HepG2 (cell line): ENCODE results near the gene LIG4. TPM values are rescaled to one million over a fixed set of nuclear protein-coding genes. Genes with fewer than 3 reads are reported as not detected.

Experiments used
- ATAC-seq: fragments of 200-7000 bp; cut with Tn5 transposase; 3 replicates; pipeline ENCODE4 v1.9.1; 2020; ENCODE audit warnings: mild to moderate bottlenecking, moderate library complexity
- BruUV-seq: library from RNA; stranded (reverse); fragments of 400-500 nt; replicated peaks from 2 replicates; lab custom pipeline; 2021; lab: Mats Ljungman, UMichigan
- CTCF ChIA-PET: fragments of 300-600 bp; formaldehyde crosslinking; extraction: SDS; loops from one replicate; lab custom pipeline; 2021; ENCODE audit warnings: low total read pairs, inconsistent platforms, low intra/inter-chr PET ratio; lab: Yijun Ruan, JAX
- POLR2A ChIA-PET: fragments of 350-600 bp; sonication (Branson Sonifier 250); formaldehyde crosslinking; loops from one replicate; lab custom pipeline; 2020; ENCODE audit warnings: antibody characterized with exemption, inconsistent platforms; lab: Yijun Ruan, JAX
- DNase-seq: peaks from one replicate; pipeline ENCODE4 v3.0.0-alpha.2; 2015; ENCODE audit warnings: low spot score
- FAIRE-seq: peaks from 3 replicates; lab custom pipeline; 2011; peaks lifted over from hg19 to GRCh38; lab: Jason Lieb, UNC
- H2AFZ ChIP-seq: one replicate; pipeline ENCODE4 v1.6.1; 2011; ENCODE audit warnings: low read length, inconsistent platforms
- H3K27ac ChIP-seq: fragments of 300-600 bp; 3 replicates; pipeline ENCODE4 v1.8.0; 2011; ENCODE audit warnings: mixed run types, mild to moderate bottlenecking, mixed read lengths, low read length, inconsistent platforms; ENCODE audit not compliant: insufficient read depth; ENCODE audit errors: extremely low read length
- H3K27me3 ChIP-seq, 2 experiments: fragments of 200-600 bp in 1 of 2; 2 replicates in 1 of 2; 3 replicates in 1 of 2; pipeline versions ENCODE4 v1.6.0 to v1.8.0; 2011; ENCODE audit warnings: low read length in 2 of 2, mild to moderate bottlenecking in 2 of 2, moderate library complexity in 2 of 2, inconsistent platforms in 1 of 2; ENCODE audit not compliant: insufficient read depth in 2 of 2, control insufficient read depth in 1 of 2
- H3K36me3 ChIP-seq, 2 experiments: fragments of 200-600 bp in 1 of 2; replicated peaks in 1 of 2; 2 replicates in 1 of 2; 3 replicates in 1 of 2; pipeline versions ENCODE4 v1.5.1 to v1.8.0; 2011; ENCODE audit warnings: low read length in 2 of 2, inconsistent platforms in 1 of 2; ENCODE audit not compliant: insufficient read depth in 2 of 2, control insufficient read depth in 1 of 2
- H3K4me1 ChIP-seq: 2 replicates; pipeline ENCODE4 v1.5.1; 2012; ENCODE audit warnings: low read length, inconsistent platforms; ENCODE audit not compliant: insufficient read depth
- H3K4me2 ChIP-seq: 2 replicates; pipeline ENCODE4 v1.6.0; 2011; ENCODE audit warnings: low read depth, low read length, inconsistent platforms
- H3K4me3 ChIP-seq, 3 experiments: fragments of 200-600 bp in 1 of 3; sonication (generic), shearing (Covaris generic) in 1 of 3; replicated peaks in 1 of 3; 2 replicates each; pipeline ENCODE4 v1.5.1; 2011 to 2016; ENCODE audit warnings: low read length in 3 of 3, inconsistent platforms in 2 of 3, low read depth in 2 of 3, mild to moderate bottlenecking in 2 of 3, control low read depth in 1 of 3, mixed read lengths in 1 of 3; ENCODE audit not compliant: insufficient read depth in 1 of 3
- H3K79me2 ChIP-seq: one replicate; pipeline ENCODE4 v1.6.1; 2011; ENCODE audit warnings: low read length, inconsistent platforms; ENCODE audit not compliant: insufficient read depth
- H3K9ac ChIP-seq: 2 replicates; pipeline ENCODE4 v1.6.0; 2011; ENCODE audit warnings: mild to moderate bottlenecking, low read depth, low read length, inconsistent platforms; ENCODE audit not compliant: insufficient read depth
- H3K9me3 ChIP-seq: 2 replicates; pipeline ENCODE4 v1.5.1; 2012; ENCODE audit warnings: mild to moderate bottlenecking, low read length
- H4K20me1 ChIP-seq: 2 replicates; pipeline ENCODE4 v1.6.0; 2011; ENCODE audit warnings: inconsistent platforms, mild to moderate bottlenecking, low read length, moderate library complexity; ENCODE audit not compliant: insufficient read depth
- CCDC6 ChIP-seq: sonication (generic); formaldehyde crosslinking; IDR thresholded peaks from 2 replicates; pipeline ENCODE4 v1.8.1; 2022; ENCODE audit warnings: mild to moderate bottlenecking, missing genetic modification reagents, moderate library complexity
- ELF3 ChIP-seq: IDR thresholded peaks from 2 replicates; pipeline ENCODE4 v1.6.1; 2016; ENCODE audit warnings: missing genetic modification reagents, missing compliant biosample characterization
- ELF4 ChIP-seq: sonication (generic); formaldehyde crosslinking; IDR thresholded peaks from 2 replicates; pipeline ENCODE4 v1.5.0; 2020; ENCODE audit warnings: missing genetic modification reagents, mild to moderate bottlenecking, moderate library complexity, borderline replicate concordance
- HNRNPUL1 ChIP-seq: fragments of 200-400 bp; formaldehyde crosslinking; IDR thresholded peaks from 2 replicates; pipeline ENCODE4 v1.6.1; 2017; ENCODE audit warnings: low read depth, mild to moderate bottlenecking, low read length, moderate library complexity
- IRF2 ChIP-seq: IDR thresholded peaks from 2 replicates; pipeline ENCODE4 v1.6.1; 2018; ENCODE audit warnings: missing genetic modification reagents, missing compliant biosample characterization
- KDM3A ChIP-seq: IDR thresholded peaks from 2 replicates; pipeline ENCODE4 v1.6.1; 2018; ENCODE audit warnings: low read depth, missing compliant biosample characterization
- RCOR2 ChIP-seq: IDR thresholded peaks from 2 replicates; pipeline ENCODE4 v1.6.1; 2016; ENCODE audit warnings: missing biosample characterization, missing genetic modification reagents
- TAF15 ChIP-seq: fragments of 200-400 bp; formaldehyde crosslinking; IDR thresholded peaks from one replicate; pipeline ENCODE4 v1.6.1; 2018; ENCODE audit warnings: mild to moderate bottlenecking, low read depth, low read length; ENCODE audit not compliant: poor library complexity, severe bottlenecking
- TCF7L2 ChIP-seq: IDR thresholded peaks from 2 replicates; pipeline ENCODE4 v1.6.1; 2011; ENCODE audit warnings: mild to moderate bottlenecking, low read depth, low read length, moderate library complexity
- ZBTB42 ChIP-seq: sonication (generic); formaldehyde crosslinking; IDR thresholded peaks from 2 replicates; pipeline ENCODE4 v1.5.0; 2020; ENCODE audit warnings: mild to moderate bottlenecking, missing genetic modification reagents
- ZKSCAN5 ChIP-seq: sonication (generic); formaldehyde crosslinking; IDR thresholded peaks from 2 replicates; pipeline ENCODE4 v1.5.1; 2020; ENCODE audit warnings: mild to moderate bottlenecking, missing genetic modification reagents
- ZNF138 ChIP-seq: sonication (generic); formaldehyde crosslinking; IDR thresholded peaks from 2 replicates; pipeline ENCODE4 v1.5.0; 2020; ENCODE audit warnings: mild to moderate bottlenecking, low read depth, missing genetic modification reagents
- ZNF354B ChIP-seq: sonication (generic); formaldehyde crosslinking; IDR thresholded peaks from 2 replicates; pipeline ENCODE4 v1.8.0; 2022; ENCODE audit warnings: mild to moderate bottlenecking, missing genetic modification reagents
- ZSCAN20 ChIP-seq: sonication (generic); formaldehyde crosslinking; IDR thresholded peaks from 2 replicates; pipeline ENCODE4 v1.4.0; 2020; ENCODE audit warnings: missing genetic modification reagents, mild to moderate bottlenecking, borderline replicate concordance
- ZSCAN29 ChIP-seq: sonication (generic); formaldehyde crosslinking; conservative IDR thresholded peaks from 2 replicates; pipeline ENCODE4 v1.4.0; 2020; ENCODE audit warnings: mild to moderate bottlenecking, missing genetic modification reagents
- WGBS: methylation state at CpG from one replicate; pipeline ENCODE4 v1.1.6; 2017; ENCODE audit warnings: low lambda C conversion rate; 5-methylcytosine and 5-hydroxymethylcytosine counted together
- in situ Hi-C: cut with HindIII; loops from 2 replicates; pipeline ENCODE4 v1.10.0; 2017; ENCODE audit warnings: low pct_unique_long_range_greater_than_20kb; ENCODE audit not compliant: extremely low pct_ligation_motif_present
- intact Hi-C: fragments of 100-400 bp; cut with micrococcal nuclease; formaldehyde crosslinking; loops from one replicate; pipeline ENCODE4 v1.10.0; 2022; ENCODE audit not compliant: unreplicated experiment
- polyA plus RNA-seq, 8 experiments: library from polyadenylated mRNA; depleted of rRNA in 3 of 8; stranded (reverse) in 7 of 8; unstranded in 1 of 8; fragments of >200 nt; fragmentation: Illumina TruSeq in 4 of 8; extraction: Trizol in 4 of 8; gene quantifications; 2 replicates each; pipeline versions ENCODE4 v1.2.1 to v1.2.3, GENCODE V29; 2011 to 2016; ENCODE audit warnings: low read depth in 4 of 8, missing spikeins in 1 of 8, mixed read lengths in 1 of 8; ENCODE audit not compliant: insufficient read depth in 1 of 8
- total RNA-seq, 5 experiments: library from RNA; depleted of rRNA; stranded (reverse); fragments of >200 nt; fragmentation: Illumina TruSeq; extraction: Trizol; gene quantifications; 2 replicates each; pipeline ENCODE4 v1.2.3, GENCODE V29; 2016; ENCODE audit warnings: low read depth in 1 of 5
- TF ChIP-seq, protein P1 (sequence below): sonication (generic); formaldehyde crosslinking; IDR thresholded peaks from 2 replicates; pipeline ENCODE4 v1.4.0; 2020; ENCODE audit warnings: missing genetic modification reagents, mild to moderate bottlenecking, borderline replicate concordance
- TF ChIP-seq, protein P2 (sequence below): sonication (generic); formaldehyde crosslinking; IDR thresholded peaks from 2 replicates; pipeline ENCODE4 v1.5.0; 2020; ENCODE audit warnings: missing genetic modification reagents
- TF ChIP-seq, protein P3 (sequence below): sonication (generic); formaldehyde crosslinking; IDR thresholded peaks from 2 replicates; pipeline ENCODE4 v1.4.0; 2020; ENCODE audit warnings: missing genetic modification reagents

The LIG4 gene
- total and polyA plus RNA-seq, 2 of the 13 experiments (the other 11 are each of a cell fraction or from before 2014, with no cell fraction given): 4.0 to 4.5 TPM

DNA sequence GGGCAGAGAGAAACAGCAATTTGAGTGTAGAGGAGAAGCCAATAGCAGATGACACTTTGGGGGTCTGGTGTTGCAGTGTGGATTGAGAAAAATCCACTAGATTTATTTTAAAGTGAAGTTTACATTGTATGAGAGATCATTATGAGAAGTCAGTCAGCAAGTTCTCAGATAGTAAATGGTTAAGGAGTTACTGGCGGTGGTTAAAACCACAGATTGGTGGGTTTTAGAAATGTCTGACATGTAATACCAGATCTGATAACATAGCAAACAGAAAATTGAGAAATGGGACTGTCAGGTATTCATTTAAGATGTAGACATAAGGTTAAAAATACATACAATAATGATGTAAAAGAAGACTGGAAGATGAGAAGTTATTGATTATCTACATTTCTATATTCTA lies 10.1 kb upstream of the LIG4 start:
- H3K36me3 ChIP-seq: no peaks in the 10 kb centered on the region
- POLR2A ChIA-PET: no interaction called here
- DNase-seq: no peak
- H3K79me2 ChIP-seq: peaks cover 27% of the 10 kb centered on the region
- CTCF ChIA-PET: no interaction called here
- no peak overlapping the region for H3K4me2 ChIP-seq
- 78% methylated on average over 1 of the region's 1 CpG for WGBS
- TF ChIP-seq ZSCAN20 (no peak), ZSCAN29 (CRISPR knock-in tag) (no peak), IRF2 (CRISPR knock-in tag) (no peak), ELF4 (CRISPR knock-in tag) (no peak), KDM3A (no peak), ZKSCAN5 (CRISPR knock-in tag) (no peak), TAF15 (no peak), RCOR2 (CRISPR knock-in tag) (no peak), ZNF138 (CRISPR knock-in tag) (no peak), ZBTB42 (CRISPR knock-in tag) (no peak), ELF3 (CRISPR knock-in tag) (no peak), CCDC6 (CRISPR knock-in tag) (no peak), HNRNPUL1 (no peak), TCF7L2 (no peak), ZNF354B (CRISPR knock-in tag) (no peak)
- TF ChIP-seq, protein P1, sequence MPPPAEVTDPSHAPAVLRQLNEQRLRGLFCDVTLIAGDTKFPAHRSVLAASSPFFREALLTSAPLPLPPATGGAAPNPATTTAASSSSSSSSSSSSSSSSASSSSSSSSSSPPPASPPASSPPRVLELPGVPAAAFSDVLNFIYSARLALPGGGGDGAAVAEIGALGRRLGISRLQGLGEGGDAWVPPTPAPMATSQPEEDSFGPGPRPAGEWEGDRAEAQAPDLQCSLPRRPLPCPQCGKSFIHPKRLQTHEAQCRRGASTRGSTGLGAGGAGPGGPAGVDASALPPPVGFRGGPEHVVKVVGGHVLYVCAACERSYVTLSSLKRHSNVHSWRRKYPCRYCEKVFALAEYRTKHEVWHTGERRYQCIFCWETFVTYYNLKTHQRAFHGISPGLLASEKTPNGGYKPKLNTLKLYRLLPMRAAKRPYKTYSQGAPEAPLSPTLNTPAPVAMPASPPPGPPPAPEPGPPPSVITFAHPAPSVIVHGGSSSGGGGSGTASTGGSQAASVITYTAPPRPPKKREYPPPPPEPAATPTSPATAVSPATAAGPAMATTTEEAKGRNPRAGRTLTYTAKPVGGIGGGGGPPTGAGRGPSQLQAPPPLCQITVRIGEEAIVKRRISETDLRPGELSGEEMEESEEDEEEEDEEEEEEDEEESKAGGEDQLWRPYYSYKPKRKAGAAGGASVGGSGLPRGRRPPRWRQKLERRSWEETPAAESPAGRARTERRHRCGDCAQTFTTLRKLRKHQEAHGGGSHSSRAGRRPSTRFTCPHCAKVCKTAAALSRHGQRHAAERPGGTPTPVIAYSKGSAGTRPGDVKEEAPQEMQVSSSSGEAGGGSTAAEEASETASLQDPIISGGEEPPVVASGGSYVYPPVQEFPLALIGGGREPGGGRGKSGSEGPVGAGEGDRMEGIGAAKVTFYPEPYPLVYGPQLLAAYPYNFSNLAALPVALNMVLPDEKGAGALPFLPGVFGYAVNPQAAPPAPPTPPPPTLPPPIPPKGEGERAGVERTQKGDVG (CRISPR knock-in tag): no peak
- TF ChIP-seq, protein P2, sequence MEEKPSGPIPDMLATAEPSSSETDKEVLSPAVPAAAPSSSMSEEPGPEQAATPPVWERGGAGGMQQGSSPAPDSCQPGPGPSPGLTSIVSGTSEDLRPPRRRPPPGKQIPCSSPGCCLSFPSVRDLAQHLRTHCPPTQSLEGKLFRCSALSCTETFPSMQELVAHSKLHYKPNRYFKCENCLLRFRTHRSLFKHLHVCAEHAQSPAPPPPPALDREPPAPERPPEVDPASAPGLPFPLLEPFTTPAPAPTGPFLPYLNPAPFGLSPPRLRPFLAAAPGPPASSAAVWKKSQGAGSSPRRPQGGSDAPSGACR (CRISPR knock-in tag): no peak
- TF ChIP-seq, protein P3, sequence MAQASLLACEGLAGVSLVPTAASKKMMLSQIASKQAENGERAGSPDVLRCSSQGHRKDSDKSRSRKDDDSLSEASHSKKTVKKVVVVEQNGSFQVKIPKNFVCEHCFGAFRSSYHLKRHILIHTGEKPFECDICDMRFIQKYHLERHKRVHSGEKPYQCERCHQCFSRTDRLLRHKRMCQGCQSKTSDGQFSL (CRISPR knock-in tag): no peak
- H3K9me3 ChIP-seq: no peaks in the 10 kb centered on the region
- H4K20me1 ChIP-seq: peaks cover 12% of the 10 kb centered on the region
- peaks cover 30% of the 10 kb centered on the region for H3K4me1 ChIP-seq
- H3K9ac ChIP-seq: no peak overlapping the region
- ATAC-seq: no peak
- intact Hi-C loops (loop anchor here (5.0 kb wide), 2 partner anchors 282 to 672 kb away; no protein-coding TSS in a partner anchor), in situ Hi-C loops (no loop called here)
- no peak for FAIRE-seq
- H2AFZ ChIP-seq: no peak overlapping the region
- no peaks in the 10 kb centered on the region for H3K27me3 ChIP-seq
- no TSS peak for BruUV-seq
- H3K27ac ChIP-seq: no peak overlapping the region
- no peak overlapping the region for H3K4me3 ChIP-seq
